ENCODE results near the gene IFNAR1.

IFNAR1 gene

GRCh38 chr21:33387294-33387693 is 62.5 kb downstream of the IFNAR1 start:
- no peak for DNase-seq (ENCODE audit: low spot score)
- H3K4me2 ChIP-seq (ENCODE audit: insufficient read depth, low read length, poor library complexity, severe bottlenecking): no peak overlapping the region
- H4K91ac ChIP-seq (ENCODE audit: low read depth, low read length, poor library complexity): no peak overlapping the region
- no peak overlapping the region for H2BK120ac ChIP-seq (ENCODE audit: low read depth, low read length)
- no peaks in the 10 kb centered on the region for H3K9me3 ChIP-seq (replicated peaks in 1 of 2; ENCODE audit: control insufficient read depth in 2 of 2, insufficient read depth in 1 of 2, low read depth in 1 of 2, low read length in 2 of 2)
- H3K4ac ChIP-seq (ENCODE audit: low read length): no peak overlapping the region
- no peak overlapping the region for H2BK12ac ChIP-seq (ENCODE audit: low read length)
- H2BK5ac ChIP-seq (ENCODE audit: low read length): no peak overlapping the region
- no peaks in the 10 kb centered on the region for H3K79me1 ChIP-seq (ENCODE audit: low read depth, low read length)
- H3K4me1 ChIP-seq (ENCODE audit: control insufficient read depth in 2 of 2, insufficient read depth in 1 of 2, low read depth in 1 of 2, low read length in 2 of 2): peaks cover 2 to 3% of the 10 kb centered on the region in 2 donors
- no peak overlapping the region for H2AFZ ChIP-seq (ENCODE audit: low read length)
- H3K36me3 ChIP-seq (replicated peaks in 1 of 2; ENCODE audit: control insufficient read depth in 2 of 2, insufficient read depth in 2 of 2, low read length in 2 of 2): no peaks in the 10 kb centered on the region
- H3K18ac ChIP-seq (ENCODE audit: low read length): no peak overlapping the region
- no CpG with 5 or more reads among the region's 6 CpGs for WGBS, 2 donors (ENCODE audit: extremely low coverage in 2 of 2, insufficient read length in 2 of 2, insufficient replicate concordance in 1 of 2)
- H3K27me3 ChIP-seq (ENCODE audit: control insufficient read depth in 3 of 3, insufficient read depth in 3 of 3, low read depth in 1 of 3, low read length in 3 of 3): no peaks in the 10 kb centered on the region
- no peak overlapping the region for H4K8ac ChIP-seq (ENCODE audit: low read depth, low read length)
- H2BK15ac ChIP-seq (ENCODE audit: low read length): no peak overlapping the region
- H3K9ac ChIP-seq (ENCODE audit: low read depth, low read length, poor library complexity): no peak overlapping the region
- no peak overlapping the region for H3K27ac ChIP-seq (replicated peaks; ENCODE audit: low read length)
- no peak overlapping the region for H3K23ac ChIP-seq (ENCODE audit: low read depth, low read length, poor library complexity)
- no peak overlapping the region for H2AK5ac ChIP-seq (ENCODE audit: low read depth, low read length)
- H3K14ac ChIP-seq (ENCODE audit: low read length): no peak overlapping the region
- no peak overlapping the region for H3K4me3 ChIP-seq (ENCODE audit: low read length in 2 of 2)

DNA sequence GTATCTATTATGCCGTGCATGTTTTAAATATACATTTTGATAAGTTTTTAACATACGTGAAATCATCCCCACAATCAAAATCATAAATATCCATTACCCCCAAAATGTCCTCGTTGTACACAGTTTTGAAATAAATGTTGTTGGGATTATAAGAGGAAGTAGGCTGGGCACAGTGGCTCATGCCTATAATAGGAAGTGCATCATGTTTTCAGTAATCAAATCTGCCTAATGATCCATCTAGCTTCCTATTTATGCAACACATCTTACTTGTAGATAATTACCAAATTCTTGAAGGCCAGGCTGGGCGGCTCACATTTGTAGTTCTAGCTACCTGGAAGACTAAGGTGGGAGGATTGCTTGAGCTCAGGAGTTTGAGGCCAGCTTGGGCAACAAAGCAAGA is 63.4 kb downstream of the IFNAR1 start:
- Histone ChIP-seq H3K14ac (ENCODE audit: low read length) (no peak overlapping the region), H2BK5ac (ENCODE audit: low read length) (no peak overlapping the region), H3K9ac (ENCODE audit: low read depth, low read length, poor library complexity) (no peak overlapping the region), H4K91ac (ENCODE audit: low read depth, low read length, poor library complexity) (no peak overlapping the region), H3K27ac (replicated peaks; ENCODE audit: low read length) (no peak overlapping the region), H2AFZ (ENCODE audit: low read length) (no peak overlapping the region), H3K18ac (ENCODE audit: low read length) (no peak overlapping the region), H3K36me3 (replicated peaks in 1 of 2; ENCODE audit: control insufficient read depth in 2 of 2, insufficient read depth in 2 of 2, low read length in 2 of 2) (no peaks in the 10 kb centered on the region), H3K4me1 (ENCODE audit: control insufficient read depth in 2 of 2, insufficient read depth in 1 of 2, low read depth in 1 of 2, low read length in 2 of 2) (peaks cover 1 to 3% of the 10 kb centered on the region in 2 donors), H3K4me2 (ENCODE audit: insufficient read depth, low read length, poor library complexity, severe bottlenecking) (no peak overlapping the region), H3K4me3 (ENCODE audit: low read length in 2 of 2) (no peak overlapping the region), H2BK120ac (ENCODE audit: low read depth, low read length) (no peak overlapping the region), H3K27me3 (ENCODE audit: control insufficient read depth in 3 of 3, insufficient read depth in 3 of 3, low read depth in 1 of 3, low read length in 3 of 3) (no peaks in the 10 kb centered on the region), H2BK12ac (ENCODE audit: low read length) (no peak overlapping the region), H3K9me3 (replicated peaks in 1 of 2; ENCODE audit: control insufficient read depth in 2 of 2, insufficient read depth in 1 of 2, low read depth in 1 of 2, low read length in 2 of 2) (no peaks in the 10 kb centered on the region), H3K4ac (ENCODE audit: low read length) (no peak overlapping the region), H3K79me1 (ENCODE audit: low read depth, low read length) (no peaks in the 10 kb centered on the region), H2BK15ac (ENCODE audit: low read length) (no peak overlapping the region), H3K23ac (ENCODE audit: low read depth, low read length, poor library complexity) (no peak overlapping the region), H2AK5ac (ENCODE audit: low read depth, low read length) (no peak overlapping the region), H4K8ac (ENCODE audit: low read depth, low read length) (no peak overlapping the region)
- no CpG with 5 or more reads among the region's 4 CpGs for WGBS, 2 donors (ENCODE audit: extremely low coverage in 2 of 2, insufficient read length in 2 of 2, insufficient replicate concordance in 1 of 2)
- DNase-seq (ENCODE audit: low spot score): no peak

DNA sequence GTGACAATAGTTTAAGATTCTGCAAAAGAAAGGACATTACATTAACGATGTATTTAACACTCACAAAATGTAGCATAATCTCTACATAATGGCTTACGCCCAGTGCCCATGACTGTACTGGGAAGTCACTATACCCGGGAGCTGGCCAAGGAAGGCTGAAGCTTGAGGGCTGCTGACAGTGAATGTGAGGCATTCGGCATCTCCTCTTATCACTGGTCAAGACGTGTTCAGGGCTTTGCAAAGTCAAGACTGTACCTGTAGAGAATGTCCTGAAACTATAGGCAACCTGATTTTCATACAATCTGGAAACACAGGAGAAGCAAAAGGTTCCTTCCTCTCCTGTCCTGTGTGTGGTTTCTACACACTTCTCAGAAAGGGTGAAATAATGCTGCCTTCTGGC is 65.7 kb downstream of the IFNAR1 start:
- H3K36me3 ChIP-seq (replicated peaks in 1 of 2; ENCODE audit: control insufficient read depth in 2 of 2, insufficient read depth in 2 of 2, low read length in 2 of 2): no peaks in the 10 kb centered on the region
- H2BK12ac ChIP-seq (ENCODE audit: low read length): no peak overlapping the region
- no peak overlapping the region for H4K91ac ChIP-seq (ENCODE audit: low read depth, low read length, poor library complexity)
- no peak overlapping the region for H3K18ac ChIP-seq (ENCODE audit: low read length)
- no peak overlapping the region for H3K4me3 ChIP-seq (ENCODE audit: low read length in 2 of 2)
- H2AFZ ChIP-seq (ENCODE audit: low read length): no peak overlapping the region
- no peaks in the 10 kb centered on the region for H3K27me3 ChIP-seq (ENCODE audit: control insufficient read depth in 3 of 3, insufficient read depth in 3 of 3, low read depth in 1 of 3, low read length in 3 of 3)
- no peak overlapping the region for H2BK15ac ChIP-seq (ENCODE audit: low read length)
- H2AK5ac ChIP-seq (ENCODE audit: low read depth, low read length): no peak overlapping the region
- DNase-seq (ENCODE audit: low spot score): no peak
- H3K4me2 ChIP-seq (ENCODE audit: insufficient read depth, low read length, poor library complexity, severe bottlenecking): no peak overlapping the region
- WGBS, 2 donors (ENCODE audit: extremely low coverage in 2 of 2, insufficient read length in 2 of 2, insufficient replicate concordance in 1 of 2): no CpG with 5 or more reads among the region's 5 CpGs
- H3K9me3 ChIP-seq (replicated peaks in 1 of 2; ENCODE audit: control insufficient read depth in 2 of 2, insufficient read depth in 1 of 2, low read depth in 1 of 2, low read length in 2 of 2): no peaks in the 10 kb centered on the region
- no peak overlapping the region for H2BK120ac ChIP-seq (ENCODE audit: low read depth, low read length)
- H3K27ac ChIP-seq (replicated peaks; ENCODE audit: low read length): no peak overlapping the region
- no peak overlapping the region for H3K9ac ChIP-seq (ENCODE audit: low read depth, low read length, poor library complexity)
- no peak overlapping the region for H3K14ac ChIP-seq (ENCODE audit: low read length)
- no peak overlapping the region for H3K23ac ChIP-seq (ENCODE audit: low read depth, low read length, poor library complexity)
- H2BK5ac ChIP-seq (ENCODE audit: low read length): no peak overlapping the region
- no peak overlapping the region for H4K8ac ChIP-seq (ENCODE audit: low read depth, low read length)
- H3K79me1 ChIP-seq (ENCODE audit: low read depth, low read length): no peaks in the 10 kb centered on the region
- no peak overlapping the region for H3K4ac ChIP-seq (ENCODE audit: low read length)
- peaks cover 0 to 1% of the 10 kb centered on the region in 2 donors for H3K4me1 ChIP-seq (ENCODE audit: control insufficient read depth in 2 of 2, insufficient read depth in 1 of 2, low read depth in 1 of 2, low read length in 2 of 2)

DNA sequence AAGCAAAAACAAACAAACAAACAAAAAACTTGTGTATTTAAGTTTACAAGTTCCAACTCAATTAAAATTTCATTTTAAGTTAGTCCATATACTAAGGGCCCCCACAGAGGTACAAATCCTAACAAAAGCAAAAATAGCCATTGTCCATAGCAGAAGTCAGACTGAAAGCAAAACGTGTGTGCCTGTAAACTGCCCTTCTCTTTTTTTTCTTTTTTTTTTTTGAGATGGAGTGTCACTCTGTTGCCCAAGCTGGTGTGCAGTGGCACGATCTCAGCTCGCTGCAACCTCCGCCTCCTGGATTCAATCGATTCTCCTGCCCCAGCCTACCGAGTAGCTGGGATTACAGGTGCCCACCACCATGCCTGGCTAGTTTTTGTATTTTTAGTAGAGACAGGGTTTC is 66.9 kb downstream of the IFNAR1 start:
- no peak overlapping the region for H2BK5ac ChIP-seq (ENCODE audit: low read length)
- no peak for DNase-seq (ENCODE audit: low spot score)
- H2BK12ac ChIP-seq (ENCODE audit: low read length): no peak overlapping the region
- H3K4ac ChIP-seq (ENCODE audit: low read length): no peak overlapping the region
- no peaks in the 10 kb centered on the region for H3K27me3 ChIP-seq (ENCODE audit: control insufficient read depth in 3 of 3, insufficient read depth in 3 of 3, low read depth in 1 of 3, low read length in 3 of 3)
- H4K8ac ChIP-seq (ENCODE audit: low read depth, low read length): no peak overlapping the region
- no peak overlapping the region for H3K9ac ChIP-seq (ENCODE audit: low read depth, low read length, poor library complexity)
- no peaks in the 10 kb centered on the region for H3K36me3 ChIP-seq (replicated peaks in 1 of 2; ENCODE audit: control insufficient read depth in 2 of 2, insufficient read depth in 2 of 2, low read length in 2 of 2)
- no peaks in the 10 kb centered on the region for H3K79me1 ChIP-seq (ENCODE audit: low read depth, low read length)
- H3K23ac ChIP-seq (ENCODE audit: low read depth, low read length, poor library complexity): no peak overlapping the region
- H2BK120ac ChIP-seq (ENCODE audit: low read depth, low read length): no peak overlapping the region
- no peak overlapping the region for H3K27ac ChIP-seq (replicated peaks; ENCODE audit: low read length)
- no peak overlapping the region for H3K4me2 ChIP-seq (ENCODE audit: insufficient read depth, low read length, poor library complexity, severe bottlenecking)
- whole genome bisulfite sequencing, 2 donors (ENCODE audit: extremely low coverage in 2 of 2, insufficient read length in 2 of 2, insufficient replicate concordance in 1 of 2): no CpG with 5 or more reads among the region's 6 CpGs
- no peak overlapping the region for H3K4me3 ChIP-seq (ENCODE audit: low read length in 2 of 2)
- no peaks in the 10 kb centered on the region for H3K9me3 ChIP-seq (replicated peaks in 1 of 2; ENCODE audit: control insufficient read depth in 2 of 2, insufficient read depth in 1 of 2, low read depth in 1 of 2, low read length in 2 of 2)
- H3K18ac ChIP-seq (ENCODE audit: low read length): no peak overlapping the region
- no peak overlapping the region for H3K14ac ChIP-seq (ENCODE audit: low read length)
- peaks cover 0 to 5% of the 10 kb centered on the region in 2 donors for H3K4me1 ChIP-seq (ENCODE audit: control insufficient read depth in 2 of 2, insufficient read depth in 1 of 2, low read depth in 1 of 2, low read length in 2 of 2)
- H2AK5ac ChIP-seq (ENCODE audit: low read depth, low read length): no peak overlapping the region
- H2AFZ ChIP-seq (ENCODE audit: low read length): no peak overlapping the region
- H4K91ac ChIP-seq (ENCODE audit: low read depth, low read length, poor library complexity): no peak overlapping the region
- no peak overlapping the region for H2BK15ac ChIP-seq (ENCODE audit: low read length)

All from neuronal stem cell (in vitro differentiated cells).